SK-N-SH (cell line): ENCODE results near the gene MYH10. TPM values are rescaled to one million over a fixed set of nuclear protein-coding genes. Genes with fewer than 3 reads are reported as not detected.

Experiments
- CTCF ChIA-PET: fragments of 300-600, 350-600 bp; formaldehyde crosslinking; extraction: SDS; loops from one replicate; lab custom pipeline; 2021; lab: Yijun Ruan, JAX
- POLR2A ChIA-PET: fragments of 350-600 bp; sonication (Branson Sonifier 250); formaldehyde crosslinking; extraction: SDS; loops from one replicate; lab custom pipeline; 2020; ENCODE audit warnings: antibody characterized with exemption, inconsistent platforms; lab: Yijun Ruan, JAX
- DNase-seq: peaks from one replicate; pipeline ENCODE4 v3.0.0; 2012
- H2AFZ ChIP-seq: fragments of 200-600 bp; sonication (generic); 2 replicates; pipeline ENCODE4 v1.8.1; 2016; ENCODE audit warnings: antibody characterized with exemption, mild to moderate bottlenecking, low read depth
- H3F3A ChIP-seq: fragments of 200-600 bp; sonication (generic); replicated peaks from 2 replicates; pipeline ENCODE3; 2016; ENCODE audit warnings: antibody characterized with exemption, mild to moderate bottlenecking; ENCODE audit not compliant: insufficient read depth
- H3K27ac ChIP-seq, 2 experiments: fragments of 200-500 bp in 1 of 2; fragments of 200-600 bp in 1 of 2; sonication (Bioruptor generic) in 1 of 2; sonication (generic), shearing (Covaris generic) in 1 of 2; 2 replicates each; pipeline versions ENCODE4 v1.5.1 to v1.6.1; 2014 to 2016; ENCODE audit warnings: low read depth in 2 of 2, inconsistent platforms in 1 of 2, low read length in 1 of 2, mild to moderate bottlenecking in 1 of 2, mixed read lengths in 1 of 2
- H3K27me3 ChIP-seq: fragments of 200-600 bp; sonication (generic), shearing (Covaris generic); 2 replicates; pipeline ENCODE4 v1.6.1; 2016; ENCODE audit warnings: mixed run types; ENCODE audit not compliant: insufficient read depth
- H3K36me3 ChIP-seq, 2 experiments: fragments of 200-500 bp in 1 of 2; fragments of 200-600 bp in 1 of 2; sonication (Bioruptor generic) in 1 of 2; sonication (generic) in 1 of 2; replicated peaks in 1 of 2; 2 replicates each; pipeline versions ENCODE3 to v1.5.1; 2014 to 2016; ENCODE audit warnings: low read length in 1 of 2, mild to moderate bottlenecking in 1 of 2; ENCODE audit not compliant: insufficient read depth in 2 of 2, control insufficient read depth in 1 of 2
- H3K4me1 ChIP-seq, 2 experiments: fragments of 200-500 bp in 1 of 2; fragments of 200-600 bp in 1 of 2; sonication (Bioruptor generic) in 1 of 2; sonication (generic), shearing (Covaris generic) in 1 of 2; 2 replicates each; pipeline versions ENCODE4 v1.5.1 to v1.6.1; 2014 to 2016; ENCODE audit warnings: low read depth in 1 of 2, low read length in 1 of 2, mixed run types in 1 of 2; ENCODE audit not compliant: insufficient read depth in 2 of 2, control insufficient read depth in 1 of 2
- H3K4me2 ChIP-seq: fragments of 200-600 bp; sonication (generic), shearing (Covaris generic); 2 replicates; pipeline ENCODE4 v1.6.1; 2017; ENCODE audit warnings: mixed run types
- H3K4me3 ChIP-seq, 2 experiments: fragments of 200-500 bp in 1 of 2; fragments of 200-600 bp in 1 of 2; sonication (Bioruptor generic) in 1 of 2; sonication (generic), shearing (Covaris generic) in 1 of 2; 2 replicates each; pipeline versions ENCODE4 v1.5.1 to v1.8.1; 2014 to 2016; ENCODE audit warnings: low read depth in 2 of 2, inconsistent platforms in 1 of 2, low read length in 1 of 2, mild to moderate bottlenecking in 1 of 2, mixed read lengths in 1 of 2, moderate library complexity in 1 of 2
- H3K79me2 ChIP-seq: fragments of 200-600 bp; sonication (generic); 2 replicates; pipeline ENCODE4 v1.8.1; 2017; ENCODE audit warnings: mild to moderate bottlenecking; ENCODE audit not compliant: insufficient read depth
- H3K9ac ChIP-seq: fragments of 200-600 bp; sonication (generic); 2 replicates; pipeline ENCODE4 v1.6.1; 2017; ENCODE audit warnings: mixed run types
- H3K9me2 ChIP-seq: fragments of 200-600 bp; sonication (generic); 2 replicates; pipeline ENCODE4 v1.6.1; 2017; ENCODE audit warnings: mixed run types
- H3K9me3 ChIP-seq: fragments of 200-600 bp; sonication (generic); 2 replicates; pipeline ENCODE4 v1.6.1; 2017; ENCODE audit warnings: mixed run types, mild to moderate bottlenecking, moderate library complexity
- H4K20me1 ChIP-seq: fragments of 200-600 bp; sonication (generic); 2 replicates; pipeline ENCODE4 v1.6.1; 2017; ENCODE audit warnings: mild to moderate bottlenecking, mixed run types; ENCODE audit not compliant: insufficient read depth
- CHD2 ChIP-seq: fragments of 150-350 bp; IDR thresholded peaks from 2 replicates; pipeline ENCODE4 v1.6.1; 2018; ENCODE audit warnings: low read length; ENCODE audit not compliant: partially characterized antibody
- CTCF ChIP-seq: fragments of 200-600 bp; sonication (generic); IDR thresholded peaks from 2 replicates; pipeline ENCODE4 v1.6.1; 2017; ENCODE audit warnings: antibody characterized with exemption, mild to moderate bottlenecking, moderate library complexity
- ELF1 ChIP-seq: IDR thresholded peaks from 2 replicates; pipeline ENCODE4 v1.4.0; 2012
- EP300 ChIP-seq, 2 experiments: IDR thresholded peaks; 2 replicates each; pipeline versions ENCODE4 v1.4.0 to v1.6.1; 2012; ENCODE audit warnings: borderline replicate concordance in 1 of 2, low read depth in 1 of 2, low read length in 1 of 2
- EZH2phosphoT487 ChIP-seq: fragments of 200-600 bp; sonication (generic); IDR thresholded peaks from 2 replicates; pipeline ENCODE4 v1.6.1; 2017; ENCODE audit warnings: low read depth, mixed run types, mild to moderate bottlenecking, antibody characterized with exemption, moderate library complexity, borderline replicate concordance
- FOSL2 ChIP-seq: IDR thresholded peaks from 2 replicates; pipeline ENCODE4 v1.4.0; 2012; ENCODE audit warnings: low read depth, mild to moderate bottlenecking, moderate library complexity, borderline replicate concordance
- GATA2 ChIP-seq: sonication (generic); formaldehyde crosslinking; IDR thresholded peaks from 2 replicates; pipeline ENCODE4 v1.5.0; 2020; ENCODE audit warnings: mild to moderate bottlenecking, missing genetic modification reagents
- MXI1 ChIP-seq: IDR thresholded peaks from 2 replicates; pipeline ENCODE4 v1.6.1; 2012; ENCODE audit warnings: mild to moderate bottlenecking, low read depth, low read length, improper control_type of control experiment
- RAD21 ChIP-seq: IDR thresholded peaks from 2 replicates; pipeline ENCODE4 v1.6.1; 2012; ENCODE audit warnings: mild to moderate bottlenecking, low read length
- RCOR1 ChIP-seq: fragments of 150-350 bp; IDR thresholded peaks from 2 replicates; pipeline ENCODE4 v1.6.1; 2017; ENCODE audit warnings: antibody characterized with exemption, low read length
- RFX5 ChIP-seq: IDR thresholded peaks from 2 replicates; pipeline ENCODE4 v1.6.1; 2012; ENCODE audit warnings: mild to moderate bottlenecking, improper control_type of control experiment, low read length
- SIN3A ChIP-seq: IDR thresholded peaks from 2 replicates; pipeline ENCODE4 v1.6.1; 2012; ENCODE audit warnings: low read depth, mild to moderate bottlenecking, low read length, moderate library complexity, borderline replicate concordance
- TAF1 ChIP-seq: IDR thresholded peaks from 2 replicates; pipeline ENCODE4 v1.6.1; 2012; ENCODE audit warnings: low read depth, mild to moderate bottlenecking, low read length, moderate library complexity, borderline replicate concordance
- YY1 ChIP-seq: IDR thresholded peaks from 2 replicates; pipeline ENCODE4 v1.4.0; 2012; ENCODE audit warnings: low read depth, mild to moderate bottlenecking
- ZBTB33 ChIP-seq: IDR thresholded peaks from 2 replicates; pipeline ENCODE4 v1.4.0; 2012; ENCODE audit warnings: low read depth, borderline replicate concordance
- WGBS: methylation state at CpG from one replicate; pipeline ENCODE4 v1.1.6; 2017; ENCODE audit warnings: low lambda C conversion rate; 5-methylcytosine and 5-hydroxymethylcytosine counted together
- polyA plus RNA-seq, 3 experiments: library from polyadenylated mRNA; depleted of rRNA; stranded (reverse); fragments of >200 nt; gene quantifications; 2 replicates each; pipeline ENCODE4 v1.2.3, GENCODE V29; 2012
- TF ChIP-seq, protein P1 (sequence below): fragments of 150-350 bp; IDR thresholded peaks from 2 replicates; pipeline ENCODE4 v1.6.1; 2017; ENCODE audit warnings: antibody characterized with exemption, low read length, low read depth, borderline replicate concordance

MYH10 gene
- polyA plus RNA-seq, 1 of the 3 experiments (the other 2 are of a cell fraction): 64.2 TPM

DNA sequence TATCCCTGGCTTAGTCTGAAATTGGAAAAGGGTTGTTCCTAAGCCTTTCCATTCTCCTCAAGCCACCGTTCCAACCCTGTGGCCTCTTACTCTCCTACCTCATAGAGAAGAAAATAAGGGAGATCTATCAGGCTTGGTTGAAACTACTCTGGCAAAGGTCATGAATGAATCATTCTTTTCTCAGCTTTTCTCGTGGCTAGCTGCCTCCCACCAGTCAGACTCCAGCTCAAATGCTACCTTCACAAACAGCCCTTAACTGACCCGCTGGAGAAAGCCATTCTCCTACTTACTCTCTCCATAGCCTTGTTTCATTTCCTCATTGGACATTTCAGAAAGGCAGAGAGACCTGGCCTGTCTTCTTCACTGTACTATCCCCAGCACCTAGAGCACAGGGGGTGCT is 8.9 kb downstream of the MYH10 start:
- H3K27ac ChIP-seq: no peak overlapping the region
- H3K79me2 ChIP-seq: peaks cover 99% of the 10 kb centered on the region
- no peak for DNase-seq
- no peak overlapping the region for H3K9ac ChIP-seq
- H4K20me1 ChIP-seq: peaks cover 31% of the 10 kb centered on the region
- no peak overlapping the region for H2AFZ ChIP-seq
- no peak overlapping the region for H3K4me2 ChIP-seq
- 0 out of 4 replicates have a peak, but pooled peaks cover 0 to 12% of the 10 kb centered on the region in 2 experiments for H3K4me1 ChIP-seq
- ChIA-PET CTCF (no interaction called here), POLR2A (no interaction called here)
- TF ChIP-seq RFX5: no peak
- no peak for TF ChIP-seq GATA2 (CRISPR knock-in tag)
- TF ChIP-seq, protein P1, sequence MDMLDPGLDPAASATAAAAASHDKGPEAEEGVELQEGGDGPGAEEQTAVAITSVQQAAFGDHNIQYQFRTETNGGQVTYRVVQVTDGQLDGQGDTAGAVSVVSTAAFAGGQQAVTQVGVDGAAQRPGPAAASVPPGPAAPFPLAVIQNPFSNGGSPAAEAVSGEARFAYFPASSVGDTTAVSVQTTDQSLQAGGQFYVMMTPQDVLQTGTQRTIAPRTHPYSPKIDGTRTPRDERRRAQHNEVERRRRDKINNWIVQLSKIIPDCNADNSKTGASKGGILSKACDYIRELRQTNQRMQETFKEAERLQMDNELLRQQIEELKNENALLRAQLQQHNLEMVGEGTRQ: no peak
- no peak for TF ChIP-seq TAF1
- TF ChIP-seq SIN3A: no peak
- TF ChIP-seq EZH2phosphoT487: no peak
- no peak for TF ChIP-seq RCOR1
- TF ChIP-seq FOSL2: no peak; the same call in 1 of the 2 replicates
- no peak for TF ChIP-seq CHD2
- TF ChIP-seq ZBTB33: no peak
- no peak for TF ChIP-seq EP300 (IDR thresholded peaks at IDR 0.05; ENCODE audit: borderline replicate concordance in 1 of 2, low read depth in 1 of 2, low read length in 1 of 2)
- TF ChIP-seq YY1: no peak
- no peak for TF ChIP-seq RAD21
- no peak for TF ChIP-seq ELF1
- TF ChIP-seq CTCF: no peak
- no peak for TF ChIP-seq MXI1
- H3K9me3 ChIP-seq: no peaks in the 10 kb centered on the region
- H3K4me3 ChIP-seq: no peak overlapping the region; a peak in 1 of 4 replicates
- 70% methylated on average over 3 of the region's 3 CpGs for WGBS
- peaks cover 21 to 58% of the 10 kb centered on the region in 2 experiments for H3K36me3 ChIP-seq
- H3F3A ChIP-seq: peaks cover 18% of the 10 kb centered on the region
- H3K27me3 ChIP-seq: no peaks in the 10 kb centered on the region
- H3K9me2 ChIP-seq: no peaks in the 10 kb centered on the region
